GM19467 (cell line): Measurements from ENCODE around the gene ALG2.

ENCODE experiments used
- ATAC-seq: cut with Tn5 transposase; IDR thresholded peaks from one replicate; pipeline ENCODE4 v1.9.1; 2021; ENCODE audit warnings: mild to moderate bottlenecking, moderate library complexity; ENCODE audit not compliant: unreplicated experiment

The ALG2 gene

DNA sequence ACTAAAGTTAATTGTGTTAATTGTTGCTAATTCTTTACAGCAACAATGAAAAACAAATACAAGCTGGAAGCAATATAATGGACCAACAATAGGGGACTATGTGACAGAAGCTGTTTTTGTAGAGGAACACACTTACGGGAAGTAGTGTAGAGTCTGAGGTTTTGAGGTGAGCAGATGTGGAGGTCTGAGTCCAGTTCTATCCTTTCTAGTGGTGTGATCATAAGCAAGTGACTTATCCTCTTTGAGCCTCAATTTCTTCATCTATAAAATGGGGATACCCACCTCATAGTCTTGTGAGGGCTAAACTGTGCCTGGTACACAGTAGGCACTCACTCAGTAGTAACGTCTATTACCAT lies 28.3 kb downstream of the ALG2 start:
- ATAC-seq, result no peak

DNA sequence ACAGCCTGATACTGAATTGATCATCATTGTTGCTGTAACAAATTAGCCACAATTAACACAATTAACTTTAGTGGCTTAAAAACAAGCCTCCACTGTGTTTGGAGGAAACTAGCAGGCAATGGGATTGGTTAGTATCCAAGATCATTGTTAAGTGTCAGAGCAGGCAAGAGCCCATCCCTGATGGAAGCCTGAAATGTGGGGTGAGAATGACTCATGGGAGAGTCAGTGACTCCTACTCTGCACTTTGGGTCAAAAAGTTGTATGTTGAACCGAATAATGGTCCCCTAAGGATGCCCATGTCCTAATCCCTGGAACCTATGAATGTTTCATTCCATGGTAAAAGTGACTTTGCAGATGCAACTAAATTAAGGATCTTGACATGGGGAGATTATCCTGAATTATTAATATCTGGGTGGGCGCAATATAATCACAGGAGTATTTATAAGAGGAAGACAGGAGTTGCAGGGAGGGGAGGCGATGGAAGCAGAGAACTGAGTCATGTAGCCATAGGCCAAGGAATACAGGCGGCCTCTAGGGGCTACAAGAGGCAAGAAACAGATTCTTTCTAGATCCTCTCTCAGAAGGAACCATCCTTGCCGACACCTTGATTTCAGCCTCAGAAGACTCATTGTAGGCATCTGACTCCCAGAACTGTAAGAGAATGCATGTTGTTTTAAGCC lies 28.8 kb downstream of the ALG2 start:
- no peak for ATAC-seq

DNA sequence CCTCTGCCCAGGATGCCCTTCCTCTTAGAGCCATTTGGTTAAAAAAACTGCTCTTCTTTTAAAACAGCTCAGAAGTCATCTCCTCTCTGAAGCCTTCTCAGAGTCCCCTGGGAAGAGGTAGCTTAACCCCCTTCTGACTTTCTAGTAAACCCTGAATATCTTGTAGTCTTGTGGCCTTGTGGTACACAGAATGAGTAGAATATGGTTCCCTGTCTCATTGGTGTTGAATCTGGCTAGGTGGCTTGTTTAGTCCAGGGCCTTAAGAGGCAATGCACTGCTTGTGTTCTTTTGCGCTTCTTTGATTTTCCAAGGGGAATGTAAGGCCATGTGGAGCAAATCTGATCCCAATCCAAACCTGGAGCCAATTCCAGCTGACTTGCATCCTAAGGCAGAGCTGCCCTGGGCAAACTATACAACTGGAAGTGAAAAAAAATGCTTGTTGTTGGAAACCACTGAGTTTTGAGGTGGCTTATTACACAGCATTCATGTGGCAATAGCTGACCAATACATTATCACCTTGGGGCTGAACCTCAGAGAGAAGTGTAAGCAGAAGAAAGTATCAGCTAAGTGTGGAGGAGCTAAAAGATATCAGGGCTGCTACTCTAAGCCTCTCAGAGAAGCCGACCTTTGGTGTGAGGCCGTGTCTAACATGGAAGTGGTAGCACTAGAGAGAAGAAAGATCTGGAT lies 31.0 kb downstream of the ALG2 start:
- no peak for ATAC-seq

DNA sequence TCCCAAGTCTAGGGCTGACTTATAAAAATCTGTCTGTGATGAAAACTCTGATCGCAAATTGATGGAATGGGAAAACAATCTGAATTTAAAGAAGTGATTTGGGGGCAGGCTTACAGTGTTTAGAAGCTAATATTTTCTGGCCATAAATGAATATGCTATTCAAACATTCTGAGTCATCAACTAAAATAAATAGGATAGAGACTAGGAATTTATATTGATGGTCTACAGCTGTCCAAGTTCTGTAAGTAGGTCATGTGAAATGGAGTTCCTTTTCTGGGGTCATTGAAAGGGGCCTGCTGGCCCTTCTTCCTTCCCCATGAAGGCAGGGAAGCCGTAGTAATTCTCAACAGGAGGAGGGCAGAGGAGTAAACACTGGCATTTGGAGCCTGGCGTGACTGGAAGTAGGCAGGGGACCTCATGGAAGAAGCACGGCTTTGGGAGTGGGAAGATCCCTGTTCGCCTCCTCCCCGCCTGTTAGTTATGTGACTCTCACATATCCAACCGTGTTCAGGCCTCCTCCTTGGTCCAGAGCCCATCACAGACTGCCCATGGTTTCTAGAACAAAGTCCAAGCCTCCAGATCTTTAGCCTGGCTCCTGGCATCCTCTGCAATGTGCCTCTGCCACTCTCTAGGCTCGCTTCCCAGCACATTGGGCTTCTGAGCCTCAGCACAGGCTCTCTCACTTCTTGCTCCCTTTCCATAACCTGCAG lies 31.7 kb downstream of the ALG2 start:
- no peak for ATAC-seq

DNA sequence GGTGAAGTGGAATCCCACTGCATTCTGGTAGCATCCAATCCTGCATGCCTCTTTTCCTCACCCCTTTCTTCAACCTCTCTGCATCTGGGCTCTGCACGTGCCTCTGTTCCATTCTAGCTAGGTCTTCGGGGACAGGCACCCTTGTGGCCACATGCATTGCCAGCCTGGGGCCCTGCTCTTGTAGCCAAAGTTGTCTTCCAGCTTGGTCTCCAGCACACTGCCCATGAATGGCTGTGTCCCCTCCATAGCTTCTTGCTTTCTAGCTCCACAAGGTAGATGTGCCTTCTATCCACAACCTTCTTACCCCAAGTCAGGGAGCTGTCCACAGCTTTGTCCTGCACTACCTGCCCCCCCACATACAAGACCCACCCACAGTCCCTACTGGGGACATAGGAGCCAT lies 32.6 kb downstream of the ALG2 start:
- no peak for ATAC-seq

DNA sequence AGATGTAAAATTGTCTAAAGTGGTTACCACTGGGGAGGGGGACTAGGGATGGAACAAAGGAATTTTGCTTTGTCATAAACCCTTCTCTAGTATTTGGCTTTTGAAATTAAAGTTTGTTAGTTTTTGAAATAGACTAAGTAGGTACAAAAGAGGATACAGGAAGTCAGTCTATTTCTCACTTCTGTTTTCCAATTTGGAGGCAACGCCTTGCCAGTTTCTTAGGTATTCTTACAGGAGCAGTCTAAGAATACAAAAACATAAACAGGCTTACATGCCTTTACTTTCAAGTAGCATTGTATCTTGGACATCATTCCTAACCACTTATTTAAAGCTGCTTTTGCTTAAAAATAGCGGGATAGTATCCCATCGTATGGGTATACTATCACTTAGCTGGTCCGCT lies 34.4 kb downstream of the ALG2 start:
- ATAC-seq, result no peak

DNA sequence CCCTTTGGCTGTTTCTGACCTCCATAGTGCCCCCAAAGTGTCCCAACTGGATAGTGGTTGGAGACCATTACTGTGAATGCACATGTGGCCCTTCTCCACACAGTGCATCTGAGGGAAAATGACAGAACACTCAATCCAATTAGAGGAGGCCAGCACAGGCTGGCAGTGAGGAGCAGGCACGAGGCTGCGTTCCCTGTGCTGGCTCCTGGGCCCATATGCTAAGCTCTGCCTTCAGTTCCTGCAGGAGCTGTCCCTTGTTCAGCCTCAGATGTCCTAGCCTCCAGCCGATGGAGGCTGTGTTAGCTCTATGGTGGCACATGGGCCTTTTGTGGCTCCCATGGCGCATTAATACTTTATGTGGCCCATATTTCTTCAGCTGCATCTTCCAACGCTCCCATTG lies 35.8 kb downstream of the ALG2 start:
- ATAC-seq, result no peak

DNA sequence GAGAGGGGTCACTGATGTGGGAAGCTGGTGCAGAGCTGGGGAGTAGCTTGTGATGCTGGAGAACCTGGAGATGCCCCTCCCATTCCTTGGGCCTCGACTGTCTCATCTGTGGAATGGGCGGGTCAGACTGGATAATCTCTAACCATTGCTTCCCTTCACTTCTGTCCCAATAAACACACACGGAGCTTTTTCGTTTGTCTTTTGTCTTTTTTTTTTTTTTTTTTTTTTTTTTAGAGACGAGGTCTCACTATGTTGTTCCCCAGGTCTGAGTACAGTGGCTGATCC lies 36.5 kb downstream of the ALG2 start:
- ATAC-seq, result no peak

DNA sequence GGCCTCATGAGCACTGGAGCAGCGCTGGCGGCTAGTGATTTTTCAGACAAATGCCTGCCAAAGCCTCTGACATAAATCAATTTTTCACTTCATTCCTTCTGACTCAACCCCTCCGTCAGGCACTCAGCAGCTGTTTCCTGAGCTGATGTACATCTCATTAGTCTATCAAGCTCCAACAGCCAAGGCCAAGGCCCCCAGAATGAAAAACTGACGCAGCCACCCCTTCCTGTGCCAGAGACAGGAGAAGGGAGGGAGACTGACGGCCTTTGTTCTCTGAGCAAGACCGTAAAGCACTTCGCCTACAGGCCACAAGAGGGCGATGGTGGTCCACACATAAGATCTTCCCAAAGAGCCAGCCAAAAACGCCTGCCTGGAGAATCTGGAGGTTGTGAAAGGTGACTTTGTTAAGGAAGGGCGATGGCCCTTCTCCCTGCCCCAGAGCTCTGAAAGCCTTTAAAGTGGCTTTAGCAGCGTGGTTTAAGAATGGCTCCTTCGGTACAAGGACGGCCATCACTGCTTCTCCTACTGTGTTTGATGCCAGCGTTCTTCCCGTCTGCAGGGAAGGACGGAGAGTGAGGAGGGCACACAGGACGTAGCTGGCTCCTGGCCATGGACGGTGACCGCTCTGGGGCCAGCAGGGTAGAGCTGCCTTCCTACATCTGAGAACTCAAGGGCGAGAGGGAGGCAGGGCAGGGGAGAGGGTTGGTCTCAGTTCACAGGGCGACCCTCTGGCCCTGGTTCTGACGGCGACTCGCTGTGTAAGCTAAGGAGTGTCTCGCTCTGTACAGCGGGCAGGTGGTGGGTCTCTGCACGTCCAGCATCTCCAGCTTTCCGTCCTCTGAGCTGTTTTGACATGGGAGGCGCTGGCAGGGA lies 37.0 kb downstream of the ALG2 start:
- ATAC-seq, result peak; percentile 33

DNA sequence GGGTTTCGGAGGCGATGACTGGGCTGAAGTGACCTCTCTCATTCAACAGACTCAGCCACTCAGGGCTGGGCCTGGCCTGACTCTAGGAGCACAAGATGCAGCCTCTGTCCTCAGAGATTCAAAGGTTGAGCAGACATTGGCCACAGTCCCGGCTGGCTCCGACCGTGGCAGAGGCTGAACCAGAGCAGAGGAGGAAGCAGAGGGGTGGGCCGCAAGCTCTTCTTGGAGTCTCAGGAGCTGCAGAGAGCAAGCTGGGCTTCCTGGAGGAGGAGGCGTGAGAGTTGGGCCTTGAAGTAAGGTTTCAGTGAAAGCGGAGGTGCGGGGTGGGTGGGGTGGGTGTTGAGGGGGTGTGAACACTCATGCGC lies 37.6 kb downstream of the ALG2 start:
- ATAC-seq, result no peak

DNA sequence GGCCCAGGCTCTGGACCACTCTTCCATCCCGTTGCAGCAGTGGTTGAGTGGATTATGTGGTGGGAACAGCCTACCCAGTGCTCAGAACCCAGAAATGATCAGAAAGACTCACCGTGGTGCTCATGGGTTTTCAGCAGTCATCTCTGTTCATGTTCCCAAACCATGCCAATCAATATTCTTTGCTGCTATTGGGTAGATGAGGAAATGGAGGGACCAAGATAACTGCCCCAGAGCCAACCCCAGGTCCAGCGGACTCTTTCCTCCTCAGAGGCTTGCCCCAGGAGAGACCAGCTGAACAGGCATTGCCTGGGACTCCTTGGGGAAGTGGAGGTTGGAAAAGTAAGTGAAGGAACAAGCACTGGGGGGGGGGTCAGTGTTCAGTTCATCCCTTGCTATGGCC lies 38.1 kb downstream of the ALG2 start:
- ATAC-seq, result no peak

DNA sequence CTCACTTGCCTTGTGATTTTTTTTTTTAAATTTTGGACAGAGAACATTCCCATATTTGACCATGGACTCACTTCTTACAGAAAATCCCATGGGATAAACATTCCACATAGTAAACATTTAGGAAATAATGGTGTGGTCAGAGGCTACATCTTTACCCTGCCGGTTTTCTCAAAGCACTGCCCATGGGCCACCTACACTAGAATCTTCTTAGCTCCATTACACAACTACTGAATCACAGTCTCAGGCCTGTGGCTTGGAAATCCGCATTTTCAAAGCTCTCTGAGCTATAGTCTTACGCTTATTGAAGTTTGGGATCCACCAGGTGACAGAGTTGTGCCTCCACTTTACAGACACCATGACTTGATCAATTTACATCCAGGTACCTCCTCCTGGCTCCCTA lies 39.4 kb downstream of the ALG2 start:
- no peak for ATAC-seq

DNA sequence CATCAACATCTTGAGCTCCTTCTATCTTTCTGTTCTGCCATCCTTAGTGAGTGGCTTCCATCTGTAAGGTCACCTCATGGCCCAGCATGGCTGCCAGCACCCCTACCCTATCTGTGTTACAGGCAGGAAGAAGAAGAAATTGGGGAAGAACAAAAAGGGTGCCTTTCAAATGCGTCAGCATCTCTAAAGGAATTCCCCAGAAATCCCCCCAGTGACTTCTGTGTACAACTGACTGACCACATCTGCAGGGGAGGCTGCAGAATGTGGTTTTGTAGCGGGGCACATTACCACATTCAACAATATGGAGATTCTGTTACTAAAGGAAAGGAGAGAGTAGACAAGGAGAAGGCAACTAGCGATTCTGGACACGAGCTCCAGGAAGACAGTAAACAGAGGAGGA lies 40.1 kb downstream of the ALG2 start:
- no peak for ATAC-seq

DNA sequence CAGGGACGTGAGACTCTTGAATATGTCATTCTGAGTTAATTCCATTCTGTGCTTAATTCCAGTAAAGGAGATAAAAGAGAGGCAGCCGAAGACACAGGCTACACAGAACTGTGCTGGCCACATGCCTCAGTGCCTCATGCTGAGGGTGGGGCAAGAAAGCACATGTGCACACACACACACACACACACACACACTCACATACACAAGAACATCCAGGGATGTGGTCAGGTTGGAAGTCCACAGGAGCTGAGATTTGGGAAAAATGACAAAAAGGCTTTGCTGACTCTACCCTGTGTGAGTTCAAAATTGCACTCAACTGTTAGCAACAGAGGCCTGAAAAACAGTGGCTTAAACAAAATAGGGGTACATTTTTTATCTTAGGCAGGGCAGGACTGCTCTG lies 40.5 kb downstream of the ALG2 start:
- no peak for ATAC-seq

DNA sequence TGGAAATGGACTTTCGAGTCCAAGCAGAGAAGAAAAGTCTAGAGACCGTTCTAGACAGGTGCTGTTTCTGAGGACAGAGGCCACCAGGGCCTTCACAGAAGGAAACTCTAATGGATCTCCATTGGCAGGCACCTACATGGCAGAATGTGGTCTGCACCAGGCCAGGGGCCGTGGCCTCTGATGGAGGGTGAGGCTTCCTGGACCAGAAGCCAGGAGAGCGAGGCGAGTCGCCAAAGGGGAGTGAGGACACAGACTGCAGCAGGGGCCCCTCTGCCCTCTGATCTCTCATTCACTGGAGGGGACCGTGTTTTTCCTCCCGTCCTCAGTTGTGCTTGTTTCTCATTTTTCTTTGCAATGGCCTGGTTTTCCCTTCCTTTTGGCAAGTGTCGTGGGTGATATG lies 41.1 kb downstream of the ALG2 start:
- ATAC-seq, result no peak

DNA sequence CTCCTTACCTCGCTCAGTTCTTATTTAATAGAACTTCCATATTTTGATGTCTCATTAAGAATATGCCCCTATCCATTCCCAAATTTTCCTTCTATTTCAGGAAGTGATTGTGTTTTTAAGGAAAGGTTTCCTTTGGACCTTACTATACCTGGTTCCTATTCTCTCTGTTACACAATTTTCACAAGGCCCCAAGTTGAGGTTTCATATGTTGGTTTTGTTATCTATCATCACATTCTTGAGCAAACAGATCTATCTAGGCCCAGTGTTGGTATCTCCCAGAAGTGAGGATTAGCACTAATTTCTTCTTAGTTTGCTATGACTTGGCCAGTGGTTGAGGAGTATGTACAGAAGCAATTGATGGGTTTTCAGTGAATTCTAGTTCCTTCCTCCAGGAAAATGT lies 41.5 kb downstream of the ALG2 start:
- ATAC-seq, result peak; percentile 36

DNA sequence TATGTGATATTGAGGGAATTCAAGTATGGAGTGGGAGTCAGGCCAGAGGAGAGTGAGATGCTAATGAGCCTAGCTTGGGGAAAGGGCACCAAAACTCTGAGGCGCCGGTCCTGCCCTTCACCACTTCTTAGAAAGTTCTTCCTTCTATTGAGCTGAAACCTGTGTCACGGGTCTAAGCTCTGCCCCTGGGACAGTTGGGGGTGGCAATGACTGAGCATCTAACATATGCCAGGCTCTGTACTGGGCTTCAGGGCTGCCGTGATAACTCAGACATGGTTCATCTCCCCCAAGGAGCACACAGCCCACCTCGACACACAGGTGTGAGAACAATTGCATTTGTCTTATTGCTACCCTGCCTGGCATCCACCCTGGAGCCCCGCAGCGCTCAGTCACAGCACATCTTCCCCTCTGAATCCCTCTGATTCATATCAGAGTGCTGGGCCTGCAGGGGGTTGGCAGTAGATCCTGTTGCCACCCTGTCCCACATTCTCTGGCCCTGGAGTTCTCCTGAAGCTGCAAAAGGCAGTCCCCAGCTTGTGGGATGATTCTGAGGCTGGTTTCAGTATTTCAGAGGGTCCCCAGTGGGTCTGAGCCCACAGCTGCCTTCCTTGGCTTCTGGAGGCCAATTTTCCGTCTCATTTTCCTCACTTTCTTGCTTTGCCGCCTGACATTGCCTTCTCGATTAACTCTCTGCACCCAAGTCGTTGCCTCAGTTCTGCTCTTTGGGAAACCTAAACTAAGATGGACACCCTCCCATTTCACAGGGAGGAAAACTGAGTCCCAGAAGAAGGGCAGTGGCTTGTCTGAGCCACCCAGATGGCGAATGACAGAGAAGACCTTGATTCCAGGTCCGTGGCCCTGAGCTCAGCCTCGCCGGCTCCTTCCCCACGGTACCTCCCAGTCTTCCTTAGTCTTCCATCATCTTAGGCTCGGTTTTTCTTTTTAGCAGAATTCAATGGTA lies 42.5 kb downstream of the ALG2 start:
- ATAC-seq, result no peak

DNA sequence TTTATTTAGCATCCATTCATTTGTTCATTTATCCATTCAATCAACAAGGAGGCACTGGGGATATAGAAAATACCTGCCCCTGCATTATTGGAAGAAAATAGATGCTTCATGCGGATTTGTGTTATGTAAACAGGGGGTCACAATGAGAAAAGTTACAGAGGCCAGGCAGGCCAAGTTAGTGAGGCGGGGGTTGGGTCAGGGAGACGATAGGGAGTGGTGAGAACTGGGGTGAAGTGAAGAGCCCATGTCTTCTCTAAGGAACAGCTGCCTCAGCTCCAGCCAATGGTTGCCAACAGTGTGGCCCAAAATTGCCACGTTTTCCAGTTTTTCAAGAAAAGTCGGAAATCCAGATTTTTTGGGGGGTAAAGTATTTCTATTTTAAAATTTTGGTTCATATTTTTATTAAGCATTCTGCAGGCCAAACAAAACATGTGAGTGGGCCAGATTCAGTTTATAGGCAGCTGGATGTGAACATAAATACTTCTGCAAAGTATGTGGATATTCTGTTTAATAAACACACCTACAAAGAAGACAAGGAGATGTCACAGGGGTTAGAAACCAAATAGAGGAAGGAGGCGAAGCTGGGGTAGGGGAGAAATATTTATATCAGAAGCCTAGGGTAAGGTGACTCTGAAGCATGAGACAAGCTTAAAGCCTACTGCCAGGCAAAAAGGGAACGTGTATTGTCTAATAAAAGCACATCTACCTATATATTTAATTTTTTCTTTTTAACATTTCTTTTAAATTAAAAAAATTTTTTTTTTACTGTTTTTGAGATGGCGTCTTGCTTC lies 44.0 kb downstream of the ALG2 start:
- ATAC-seq, result no peak

DNA sequence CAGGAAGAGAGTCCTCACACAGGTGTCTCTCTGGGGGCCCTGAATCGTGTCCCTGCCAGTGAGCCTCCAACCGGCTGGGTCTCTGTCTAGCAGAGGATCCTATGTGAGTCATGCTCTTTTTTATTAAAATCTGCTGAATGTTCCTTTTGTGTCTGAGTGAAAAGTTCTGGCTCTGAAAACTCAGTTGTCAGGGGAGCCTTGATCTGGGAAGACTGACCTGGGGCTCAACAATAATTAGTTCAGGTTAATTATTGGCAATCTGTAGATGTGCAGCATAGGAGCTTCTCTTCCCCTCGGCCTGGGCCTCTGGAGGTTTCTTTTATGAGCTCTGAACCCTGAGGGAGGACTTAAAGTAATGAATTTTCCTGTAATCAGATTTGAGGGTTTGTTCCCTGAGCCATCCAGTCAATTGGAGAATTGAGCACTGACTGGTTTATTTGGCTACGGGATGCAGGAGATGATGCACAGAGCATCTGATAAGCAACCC lies 45.2 kb downstream of the ALG2 start:
- ATAC-seq, result no peak
